ENCODE results near the gene DNAJC13. TPM values are rescaled to one million over a fixed set of nuclear protein-coding genes. Genes with fewer than 3 reads are reported as not detected.
"Not testable (repeated sequence)": the region's sequence is repeated elsewhere in the genome, so short reads cannot be mapped to it uniquely, and the experiment has no call there.

DNAJC13 gene
- total and polyA plus RNA-seq, 7 donors: 9.0 to 55.9 (median 33.2) TPM

- Histone ChIP-seq H3K4me3 (no peak overlapping the region), H3K27me3 (no peaks in the 10 kb centered on the region), H3K4me1 (peaks cover 0 to 4% (median 0%) of the 10 kb centered on the region in 4 donors), H3K9me3 (no peaks in the 10 kb centered on the region), H3K36me3 (no peaks in the 10 kb centered on the region), H3K27ac (no peak overlapping the region)
- DNase-seq: no peak
- TF ChIP-seq EP300 (IDR thresholded peaks at IDR 0.05): no peak
- TF ChIP-seq CTCF (IDR thresholded peaks at IDR 0.05): no peak
- no peak for TF ChIP-seq POLR2A (IDR thresholded peaks at IDR 0.05)
- TF ChIP-seq POLR2AphosphoS5 (IDR thresholded peaks at IDR 0.05): no peak
- intact Hi-C loops (cut with DNase I): no loop called here
Measured at GRCh38 chr3:132549890-132550578, 132.7 kb downstream of the DNAJC13 start.

- H3K36me3 ChIP-seq: no peaks in the 10 kb centered on the region
- no peaks in the 10 kb centered on the region for H3K9me3 ChIP-seq
- no peak for TF ChIP-seq POLR2AphosphoS5 (IDR thresholded peaks at IDR 0.05)
- TF ChIP-seq POLR2A (IDR thresholded peaks at IDR 0.05): no peak
- TF ChIP-seq CTCF (IDR thresholded peaks at IDR 0.05): no peak
- TF ChIP-seq EP300 (IDR thresholded peaks at IDR 0.05): no peak
- WGBS, 2 donors: 60 to 80% methylated on average over 3 of the region's 3 CpGs
- H3K27me3 ChIP-seq: no peaks in the 10 kb centered on the region
- peaks cover 0 to 4% (median 0%) of the 10 kb centered on the region in 4 donors for H3K4me1 ChIP-seq
- no peak overlapping the region for H3K4me3 ChIP-seq
- intact Hi-C loops (cut with DNase I): no loop called here
- DNase-seq: no peak
- no peak overlapping the region for H3K27ac ChIP-seq
Measured at GRCh38 chr3:132550579-132551305, 133.4 kb downstream of the DNAJC13 start.

- intact Hi-C loops (cut with DNase I): no loop called here
- Histone ChIP-seq H3K27me3 (no peaks in the 10 kb centered on the region), H3K4me1 (peaks cover 0 to 4% (median 0%) of the 10 kb centered on the region in 4 donors), H3K4me3 (no peak overlapping the region), H3K27ac (peak overlapping the region in 1 of 4 donors; percentile 29), H3K9me3 (no peaks in the 10 kb centered on the region), H3K36me3 (peaks cover 0 to 14% (median 3%) of the 10 kb centered on the region in 4 donors)
- peak in 2 of 4 donors; percentile 13 to 22 for TF ChIP-seq POLR2AphosphoS5 (IDR thresholded peaks at IDR 0.05)
- no peak for TF ChIP-seq EP300 (IDR thresholded peaks at IDR 0.05)
- 88 to 94% methylated on average over 6 of the region's 6 CpGs for WGBS, 2 donors
- no peak for DNase-seq
Measured at GRCh38 chr3:132553826-132554225, 136.5 kb downstream of the DNAJC13 start.

- intact Hi-C loops (cut with DNase I): no loop called here
- H3K27ac ChIP-seq: peak overlapping the region in 1 of 4 donors; percentile 29
- DNase-seq: no peak
- no peaks in the 10 kb centered on the region for H3K27me3 ChIP-seq
- peaks cover 0 to 4% (median 0%) of the 10 kb centered on the region in 4 donors for H3K4me1 ChIP-seq
- no peak overlapping the region for H3K4me3 ChIP-seq
- peaks cover 0 to 20% (median 5%) of the 10 kb centered on the region in 4 donors for H3K36me3 ChIP-seq
- WGBS, 2 donors: 41 to 50% methylated on average over 8 of the region's 8 CpGs
- H3K9me3 ChIP-seq: no peaks in the 10 kb centered on the region
- no peak for TF ChIP-seq CTCF (IDR thresholded peaks at IDR 0.05)
- TF ChIP-seq POLR2A (IDR thresholded peaks at IDR 0.05): no peak
- TF ChIP-seq EP300 (IDR thresholded peaks at IDR 0.05): no peak
Measured at GRCh38 chr3:132554437-132554836, 137.1 kb downstream of the DNAJC13 start.

- WGBS, 2 donors: 61 to 83% methylated on average over 5 of the region's 5 CpGs
- Histone ChIP-seq H3K36me3 (peaks cover 0 to 27% (median 5%) of the 10 kb centered on the region in 4 donors), H3K4me1 (peaks cover 0 to 4% (median 0%) of the 10 kb centered on the region in 4 donors), H3K4me3 (no peak overlapping the region), H3K9me3 (no peaks in the 10 kb centered on the region), H3K27ac (no peak overlapping the region), H3K27me3 (no peaks in the 10 kb centered on the region)
- TF ChIP-seq POLR2A (IDR thresholded peaks at IDR 0.05) (no peak), POLR2AphosphoS5 (IDR thresholded peaks at IDR 0.05) (no peak), CTCF (IDR thresholded peaks at IDR 0.05) (no peak), EP300 (IDR thresholded peaks at IDR 0.05) (no peak)
- DNase-seq: no peak
- intact Hi-C loops (cut with DNase I): no loop called here
Measured at GRCh38 chr3:132555306-132556035, 138.2 kb downstream of the DNAJC13 start.

GRCh38 chr3:132556036-132556386 lies 138.7 kb downstream of the DNAJC13 start:
- H3K4me1 ChIP-seq; H3K27me3 ChIP-seq; DNase-seq; H3K9me3 ChIP-seq; intact Hi-C loops (cut with DNase I); H3K4me3 ChIP-seq: not testable (repeated sequence)
- WGBS, 2 donors: 89 to 92% methylated on average over 3 of the region's 3 CpGs
- peaks cover 0 to 32% (median 5%) of the 10 kb centered on the region in 4 donors for H3K36me3 ChIP-seq
- H3K27ac ChIP-seq: peak overlapping the region in 2 of 4 donors; percentile 29 to 61

All from sigmoid colon (tissue), 7 donors.